Stimulated activated CD4-positive, alpha-beta T cell treated with anti-CD3 and anti-CD28 coated beads, Interleukin-2, amount 100 ng/mL, for 24 hours (primary cell): ENCODE measurements around the gene CLDN20.
"Not testable (repeated sequence)": the region's sequence is repeated elsewhere in the genome, so short reads cannot be mapped to it uniquely, and the experiment has no call there.

Source experiments
- DNase-seq, 2 donors: peaks; one replicate each; pipeline ENCODE4 v3.0.0-alpha.2; 2020

Gene CLDN20

GRCh38 chr6:155271145-155271544 lies 7.3 kb downstream of the CLDN20 start:
- no peak for DNase-seq

- no peak for DNase-seq
Measured at GRCh38 chr6:155272353-155273232, 8.8 kb downstream of the CLDN20 start.

GRCh38 chr6:155273431-155273830 lies 9.6 kb downstream of the CLDN20 start:
- DNase-seq: no peak

GRCh38 chr6:155274106-155274505 lies 10.3 kb downstream of the CLDN20 start:
- DNase-seq: no peak

- DNase-seq: no peak
Measured at GRCh38 chr6:155274533-155274932, 10.7 kb downstream of the CLDN20 start.

GRCh38 chr6:155275808-155276480 lies 12.1 kb downstream of the CLDN20 start:
- no peak for DNase-seq

GRCh38 chr6:155276638-155277037 lies 12.8 kb downstream of the CLDN20 start:
- DNase-seq: no peak

- DNase-seq: no peak
Measured at GRCh38 chr6:155278319-155279049, 14.7 kb downstream of the CLDN20 start.

- DNase-seq: no peak
Measured at GRCh38 chr6:155284775-155285174, 21.0 kb downstream of the CLDN20 start.

GRCh38 chr6:155287762-155288161 lies 23.9 kb downstream of the CLDN20 start:
- no peak for DNase-seq

- no peak for DNase-seq
Measured at GRCh38 chr6:155290491-155290890, 26.7 kb downstream of the CLDN20 start.

GRCh38 chr6:155291291-155291690 lies 27.5 kb downstream of the CLDN20 start:
- DNase-seq: no peak

GRCh38 chr6:155292711-155293110 lies 28.9 kb downstream of the CLDN20 start:
- no peak for DNase-seq

GRCh38 chr6:155297669-155298068 lies 33.9 kb downstream of the CLDN20 start:
- DNase-seq: no peak

- no peak for DNase-seq
Measured at GRCh38 chr6:155301867-155302266, 38.1 kb downstream of the CLDN20 start.

- DNase-seq: no peak
Measured at GRCh38 chr6:155303361-155303870, 39.6 kb downstream of the CLDN20 start.

- no peak for DNase-seq
Measured at GRCh38 chr6:155306958-155307357, 43.1 kb downstream of the CLDN20 start.

- DNase-seq: no peak
Measured at GRCh38 chr6:155309150-155309549, 45.3 kb downstream of the CLDN20 start.

GRCh38 chr6:155310596-155310995 lies 46.8 kb downstream of the CLDN20 start:
- no peak for DNase-seq

- no peak for DNase-seq
Measured at GRCh38 chr6:155311086-155311485, 47.3 kb downstream of the CLDN20 start.

GRCh38 chr6:155311583-155311982 lies 47.8 kb downstream of the CLDN20 start:
- DNase-seq: no peak

- not testable (repeated sequence) for DNase-seq
Measured at GRCh38 chr6:155312950-155313349, 49.1 kb downstream of the CLDN20 start.

GRCh38 chr6:155313602-155314091 lies 49.8 kb downstream of the CLDN20 start:
- peak in 1 of 2 donors; percentile 13 for DNase-seq
